Posterior vena cava (tissue), 2 donors: ENCODE measurements around the gene FOXN3. TPM values are rescaled to one million over a fixed set of nuclear protein-coding genes. Genes with fewer than 3 reads are reported as not detected.

Experiments
- DNase-seq: peaks from one replicate; pipeline ENCODE4 v3.0.0-alpha.2; 2020; ENCODE audit warnings: low spot score
- intact Hi-C, 2 donors: fragments of 100-400 bp; cut with DNase I; formaldehyde crosslinking; loops; one replicate each; pipeline versions ENCODE4 v1.14.1 to v1.14.2; 2022 to 2023
- total RNA-seq, 2 donors: library from RNA; stranded (reverse); fragmentation: NEBNext Ultra II Directional; extraction: Animal tissue kit (Norgen Biotek cat#: 25700); gene quantifications; one replicate each; pipeline ENCODE4 v1.2.1, GENCODE V29; 2021
- donor health status: DM: yes; HTN: yes; CAD: no.
- donor health status: DM: yes; HTN: yes; CAD: no.

The FOXN3 gene
- total RNA-seq, 2 donors from 2014 or later: 138 to 142 TPM

GRCh38 chr14:89371585-89372511 lies 45.2 kb downstream of the FOXN3 start:
- intact Hi-C loops: no loop called here
- DNase-seq: no peak

DNA sequence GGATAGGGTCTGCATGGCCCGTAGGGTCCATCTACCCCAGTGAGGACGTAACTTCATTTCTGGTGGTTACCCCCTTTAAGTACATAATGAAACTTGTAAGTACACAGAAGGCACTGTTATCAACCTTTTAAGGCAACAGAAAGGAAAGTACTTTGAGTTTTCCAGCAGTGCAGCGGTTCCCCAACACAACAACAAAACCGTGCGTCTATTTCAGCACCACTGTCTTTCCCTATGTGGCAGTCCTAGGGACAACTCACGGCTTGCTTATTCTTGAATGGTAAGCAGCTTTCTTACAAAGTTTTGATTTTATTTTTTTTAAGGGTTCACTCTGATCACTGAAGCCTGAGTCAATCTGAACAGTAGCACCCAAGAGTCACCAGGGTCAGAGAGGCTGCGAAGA lies 46.3 kb downstream of the FOXN3 start:
- DNase-seq: no peak
- intact Hi-C loops: no loop called here

DNA sequence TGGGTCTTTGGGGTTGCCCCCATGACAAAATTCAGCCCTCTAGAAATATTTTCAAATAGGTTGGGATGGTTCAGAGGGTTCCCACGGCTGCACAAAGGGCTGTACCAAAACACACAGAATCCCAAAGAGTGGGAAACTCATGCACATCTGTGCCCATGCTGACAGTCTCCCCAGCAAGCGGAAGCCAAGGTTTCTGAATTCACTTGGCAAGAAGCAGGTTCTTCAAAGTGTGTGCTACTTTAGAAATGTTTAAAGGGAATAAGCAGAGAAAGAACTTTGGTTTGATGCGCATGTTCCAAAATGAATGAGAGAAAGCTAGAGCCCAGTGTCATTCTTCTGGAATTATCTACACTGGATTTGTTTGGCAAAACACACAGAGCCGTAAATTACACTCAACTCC lies 46.7 kb downstream of the FOXN3 start:
- DNase-seq: no peak
- intact Hi-C loops: no loop called here

DNA sequence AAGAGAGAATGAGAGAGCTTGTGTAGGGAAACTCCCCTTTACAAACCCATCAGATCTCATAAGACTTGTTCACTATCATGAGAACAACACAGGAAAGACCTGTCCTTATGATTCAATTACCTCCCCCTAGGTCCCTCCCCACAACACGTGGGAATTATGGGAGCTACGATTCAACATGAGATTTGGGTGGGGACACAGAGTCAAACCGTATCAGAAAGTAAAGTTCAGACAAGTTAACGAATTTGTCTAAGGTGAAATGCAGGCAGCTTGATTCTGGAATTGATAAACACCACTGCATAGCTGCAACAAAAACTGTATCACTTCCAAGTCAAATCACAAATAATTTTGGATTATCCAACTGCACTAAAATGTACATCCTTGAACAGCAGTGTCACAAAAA lies 47.4 kb downstream of the FOXN3 start:
- DNase-seq: no peak
- intact Hi-C loops: no loop called here

DNA sequence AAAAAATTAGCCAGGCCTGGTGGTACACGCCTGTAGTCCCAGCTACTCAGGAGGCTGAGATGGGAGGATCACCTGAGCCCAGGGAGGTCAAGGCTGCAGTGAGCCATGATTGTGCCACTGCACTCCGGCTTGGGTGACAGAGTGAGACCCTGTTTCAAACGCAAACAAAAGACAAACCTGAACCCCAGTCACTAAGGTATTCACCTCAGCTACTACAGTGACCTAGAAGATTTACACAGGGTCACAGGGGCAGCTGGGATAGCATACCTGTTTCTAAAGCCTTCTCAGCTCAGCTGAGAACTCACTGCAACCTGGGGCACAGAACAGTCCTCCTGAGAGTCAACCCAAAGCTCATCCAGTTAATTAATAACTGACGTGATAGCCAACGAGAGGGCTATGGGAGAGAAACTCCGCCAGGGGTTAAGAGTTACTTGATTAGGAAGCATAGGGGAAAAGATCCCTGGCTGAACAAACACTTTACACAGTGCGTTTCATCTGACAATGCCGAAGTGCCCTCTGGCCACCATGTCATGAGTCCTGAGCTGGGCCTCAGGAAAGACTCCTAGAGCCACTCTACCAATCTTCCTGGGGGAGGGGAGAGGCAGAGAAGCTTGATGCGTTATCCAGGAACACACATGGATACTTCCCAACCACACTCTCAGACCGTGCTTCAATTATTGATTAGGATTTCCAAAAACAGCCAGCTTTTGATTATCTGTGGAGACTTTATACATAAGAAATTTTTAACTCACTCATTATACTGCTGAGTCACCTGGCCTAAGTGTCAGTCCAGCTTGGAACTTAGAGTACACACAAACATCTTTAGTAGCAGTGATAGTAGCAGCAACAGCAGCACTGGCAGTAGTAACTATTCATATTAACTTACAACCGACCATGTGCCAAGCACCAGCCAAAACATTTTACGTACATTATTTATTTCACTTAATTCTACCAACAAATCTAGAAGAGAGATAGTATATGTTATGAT lies 48.2 kb downstream of the FOXN3 start:
- DNase-seq: no peak
- intact Hi-C loops: loop anchor here in 1 of 2 donors (1.0 kb wide), 1 partner anchor 45 kb away; no protein-coding TSS in a partner anchor

DNA sequence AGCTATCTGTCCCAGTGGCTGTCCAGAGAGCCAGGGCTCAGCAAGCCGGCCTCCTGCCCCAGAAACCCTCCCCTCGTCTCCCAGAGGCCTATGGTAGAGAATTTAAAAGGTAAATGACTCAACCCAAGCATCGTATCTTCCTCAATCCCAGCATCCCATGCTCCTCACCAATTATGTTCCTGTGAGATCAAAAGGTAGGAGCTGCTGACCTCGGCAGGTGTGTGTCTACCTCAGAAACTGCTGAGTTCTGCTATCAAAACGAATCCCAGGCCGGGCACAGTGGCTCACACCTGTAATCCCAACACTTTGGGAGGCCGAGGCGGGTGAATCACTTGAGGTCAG lies 49.3 kb downstream of the FOXN3 start:
- intact Hi-C loops: loop anchor here in 1 of 2 donors (1.0 kb wide), 1 partner anchor 46 kb away; no protein-coding TSS in a partner anchor

DNA sequence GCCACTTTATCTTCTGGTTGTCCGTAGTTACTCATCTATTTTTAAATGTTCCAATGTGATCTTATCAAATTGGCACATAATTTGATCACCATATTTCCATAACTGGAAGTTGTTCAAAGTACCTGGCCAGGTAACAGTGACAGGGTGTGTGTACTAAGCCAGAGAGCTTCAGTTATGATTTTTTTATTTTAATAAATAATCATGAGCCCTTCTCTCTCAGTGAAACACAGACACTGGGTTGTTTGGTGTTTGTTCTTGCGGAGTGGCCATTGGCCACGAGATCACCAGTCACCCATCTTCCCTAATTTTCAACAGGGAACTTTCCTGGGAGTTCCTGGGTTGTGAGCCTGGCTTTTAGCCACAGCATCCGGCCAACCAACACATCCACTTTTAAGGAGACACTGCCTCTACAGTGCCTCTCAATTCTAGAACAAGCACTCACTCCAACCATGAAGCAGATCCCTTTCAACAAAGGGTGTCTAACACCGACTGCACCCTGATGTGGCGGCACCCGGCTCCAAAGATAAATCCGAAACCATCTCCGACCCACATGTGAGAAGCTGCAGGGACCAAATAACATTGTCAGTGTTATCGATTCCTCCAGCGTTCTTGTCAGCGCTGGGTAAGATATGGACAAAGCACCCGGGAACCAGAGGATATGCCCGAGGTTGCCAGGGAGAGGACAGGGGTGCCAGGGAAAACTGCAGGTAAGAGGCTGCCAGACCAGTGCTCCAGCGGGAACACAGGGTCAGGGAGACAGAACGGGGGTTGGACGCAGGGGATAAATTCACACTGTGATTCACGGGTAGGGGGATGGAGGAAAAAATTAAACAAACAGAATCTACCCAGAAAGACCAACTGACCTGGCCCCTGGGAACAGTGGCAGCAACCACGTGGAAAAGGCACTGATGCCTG lies 49.9 kb downstream of the FOXN3 start:
- intact Hi-C loops: no loop called here
- DNase-seq: no peak

More for the DNA sequence above, 49.3 kb downstream of the FOXN3 start:
- no peak for DNase-seq

GRCh38 chr14:89365061-89365801 lies 51.8 kb downstream of the FOXN3 start:
- intact Hi-C loops: no loop called here
- no peak for DNase-seq

GRCh38 chr14:89364316-89364715 lies 52.7 kb downstream of the FOXN3 start:
- no peak for DNase-seq
- intact Hi-C loops: no loop called here

DNA sequence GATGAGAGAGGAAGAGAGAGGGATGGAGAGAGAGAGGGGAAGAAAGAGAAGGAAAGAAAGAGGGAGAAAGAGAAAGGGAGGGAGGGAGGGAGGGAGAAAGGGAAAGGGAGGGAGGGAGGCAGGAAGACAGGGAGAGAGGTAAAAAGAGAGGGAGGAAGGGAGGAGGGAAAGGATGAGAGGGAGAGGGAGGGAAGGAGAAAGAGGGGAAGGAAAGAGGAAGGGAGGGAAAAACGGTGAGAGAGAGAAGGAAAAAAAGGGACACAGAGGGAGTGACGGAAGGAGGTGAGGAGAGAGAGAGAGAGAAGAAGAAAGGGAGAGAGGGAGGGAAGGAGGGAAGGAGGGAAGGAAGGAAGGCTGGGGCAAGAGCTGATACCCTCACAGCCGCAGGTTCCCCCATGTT lies 56.8 kb downstream of the FOXN3 start:
- intact Hi-C loops: no loop called here
- no peak for DNase-seq

GRCh38 chr14:89359477-89360222 lies 57.4 kb downstream of the FOXN3 start:
- DNase-seq: no peak
- intact Hi-C loops: no loop called here

- intact Hi-C loops: no loop called here
- DNase-seq: no peak
Measured at GRCh38 chr14:89357655-89358297, 59.3 kb downstream of the FOXN3 start.

GRCh38 chr14:89356927-89357326 lies 60.1 kb downstream of the FOXN3 start:
- intact Hi-C loops: no loop called here
- DNase-seq: no peak

GRCh38 chr14:89356496-89356895 lies 60.5 kb downstream of the FOXN3 start:
- intact Hi-C loops: no loop called here
- DNase-seq: no peak

DNA sequence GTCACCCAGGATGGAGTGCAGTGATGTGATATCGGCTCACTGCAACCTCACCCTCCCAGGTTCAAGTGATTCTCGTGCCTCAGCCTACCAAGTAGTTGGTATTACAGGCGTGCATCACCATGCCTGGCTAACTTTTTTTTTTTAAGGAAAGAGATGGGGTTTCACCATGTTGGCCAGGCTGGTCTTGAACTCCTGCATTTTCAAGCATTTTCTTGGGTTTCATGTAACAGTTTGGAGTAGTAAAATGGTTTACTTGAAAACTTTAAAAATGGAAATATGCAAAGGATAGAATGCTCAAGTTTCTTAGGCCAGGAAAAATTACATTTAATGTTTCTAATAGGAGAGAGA lies 63.3 kb downstream of the FOXN3 start:
- intact Hi-C loops: no loop called here

DNA sequence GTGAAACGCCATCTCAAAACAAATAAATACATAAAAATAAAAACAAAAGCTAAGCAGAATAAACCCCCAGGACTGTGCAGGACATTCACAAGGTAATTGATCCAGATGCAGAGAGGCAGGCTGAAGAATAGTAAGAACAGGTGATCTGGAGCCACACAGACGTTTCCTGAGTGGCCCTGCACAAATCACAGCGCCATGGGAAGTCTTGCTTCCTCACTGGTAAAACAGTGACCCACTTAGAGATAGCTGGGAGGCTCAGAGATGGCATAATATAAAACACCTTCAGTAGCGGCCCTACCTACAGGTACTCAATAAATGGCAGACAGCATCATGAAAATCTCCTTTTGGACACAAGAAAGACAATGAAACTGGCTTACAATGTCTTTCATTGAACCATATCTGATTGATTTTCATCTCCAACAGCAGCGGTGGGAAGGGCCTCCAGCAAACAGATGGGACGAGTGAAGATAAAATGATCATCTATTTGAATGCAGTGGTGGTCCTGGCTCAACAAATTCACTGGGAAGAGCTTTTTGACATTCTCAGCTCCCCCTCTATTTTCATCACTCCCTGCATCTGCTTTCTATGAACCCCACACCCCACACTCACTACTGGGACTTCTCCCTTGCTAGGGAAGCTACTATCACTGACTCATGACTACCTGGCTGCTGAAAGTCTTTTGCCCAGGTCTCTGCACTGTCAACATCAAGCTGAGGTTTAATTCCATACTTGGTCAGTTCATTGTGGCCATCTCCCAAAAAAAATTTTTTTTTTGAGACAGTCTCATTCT lies 63.9 kb downstream of the FOXN3 start:
- DNase-seq: no peak
- intact Hi-C loops: no loop called here

More for the DNA sequence above, 63.3 kb downstream of the FOXN3 start:
- DNase-seq: no peak
